Left cardiac atrium (tissue), 4 donors: ENCODE results near the gene HPN. TPM values are rescaled to one million over a fixed set of nuclear protein-coding genes. Genes with fewer than 3 reads are reported as not detected.
A peak's percentile ranks its signal among the peaks of the same experiment; 100 is the strongest.

Source experiments
- ATAC-seq, 2 donors: fragments of 200-7000 bp; cut with Tn5 transposase; one replicate each; pipeline ENCODE4 v1.9.1; 2020; ENCODE audit warnings: mild to moderate bottlenecking in 2 of 2, moderate library complexity in 2 of 2
- DNase-seq: peaks from one replicate; pipeline ENCODE4 v3.0.0-alpha.2; 2020
- intact Hi-C, 2 donors: fragments of 100-400 bp; cut with DNase I; formaldehyde crosslinking; loops; one replicate each; pipeline versions ENCODE4 v1.14.1 to v1.15.1; 2022 to 2023
- total RNA-seq, 2 donors: library from RNA; stranded (reverse); fragmentation: NEBNext Ultra II Directional; extraction: Animal tissue kit (Norgen Biotek cat#: 25700); gene quantifications; one replicate each; pipeline ENCODE4 v1.2.1, GENCODE V29; 2021
- donor health status: DM: no; HTN: yes; CAD: no.
- donor health status: DM: no; HTN: yes; CAD: no; lungs with severe emphysema.
- donor health status: DM: yes; HTN: yes; CAD: no.
- donor health status: Dilated cardiomyopathy.

Gene HPN
- total RNA-seq, 2 donors from 2014 or later = 5.6 to 7.2 TPM

GRCh38 chr19:35053667-35054293, 12.3 kb downstream of the HPN start:
- no peak for ATAC-seq
- no peak for DNase-seq
- intact Hi-C loops = no loop called here

GRCh38 chr19:35054626-35055025, 13.1 kb downstream of the HPN start:
- DNase-seq (no peak), ATAC-seq (no peak)
- intact Hi-C loops = no loop called here

DNA sequence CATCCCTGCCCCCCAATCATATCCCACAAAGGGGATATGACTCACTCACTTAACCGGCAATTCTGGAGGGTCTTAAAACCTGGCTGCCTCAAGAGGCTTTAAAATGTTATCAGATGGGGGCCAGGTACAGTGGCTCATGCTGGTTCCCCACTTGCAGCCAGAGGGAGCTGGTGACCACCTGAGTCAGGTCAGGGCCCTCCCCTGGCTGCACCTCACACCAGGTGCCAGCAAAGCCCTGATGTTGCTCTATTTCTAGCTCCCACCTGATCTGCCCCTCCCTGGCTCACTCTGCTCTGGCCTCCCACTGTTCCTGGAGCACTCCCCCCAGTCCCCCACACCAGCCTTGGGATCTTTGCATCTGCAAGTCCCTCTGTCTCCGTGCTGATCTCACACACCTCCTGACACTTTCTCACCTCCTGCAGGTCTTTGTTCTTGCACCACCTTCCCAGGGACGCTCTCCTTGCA, 14.2 kb downstream of the HPN start:
- ATAC-seq = peak in 1 of 2 donors; percentile 24
- no peak for DNase-seq
- intact Hi-C loops = no loop called here

- intact Hi-C loops = no loop called here
- ATAC-seq = no peak
- DNase-seq = no peak
Observed at GRCh38 chr19:35056513-35057063, 15.1 kb downstream of the HPN start.

DNA sequence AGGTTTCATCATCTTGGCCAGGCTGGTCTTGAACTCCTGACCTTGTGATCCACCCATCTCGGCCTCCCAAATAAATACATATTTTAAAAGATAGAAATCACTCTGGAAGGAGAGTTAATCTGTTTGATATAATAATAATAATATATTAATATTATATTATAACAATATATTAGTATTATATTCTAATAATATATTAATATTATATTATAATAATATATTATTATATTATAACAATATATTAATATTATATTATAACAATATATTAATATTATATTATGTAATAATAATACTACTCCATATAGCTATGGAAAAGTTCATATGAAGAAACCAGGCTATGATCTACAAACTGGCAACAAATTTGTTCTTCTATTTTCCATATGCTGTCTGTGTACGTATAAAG, 16.8 kb downstream of the HPN start:
- ATAC-seq (no peak), DNase-seq (no peak)
- intact Hi-C loops = no loop called here

DNA sequence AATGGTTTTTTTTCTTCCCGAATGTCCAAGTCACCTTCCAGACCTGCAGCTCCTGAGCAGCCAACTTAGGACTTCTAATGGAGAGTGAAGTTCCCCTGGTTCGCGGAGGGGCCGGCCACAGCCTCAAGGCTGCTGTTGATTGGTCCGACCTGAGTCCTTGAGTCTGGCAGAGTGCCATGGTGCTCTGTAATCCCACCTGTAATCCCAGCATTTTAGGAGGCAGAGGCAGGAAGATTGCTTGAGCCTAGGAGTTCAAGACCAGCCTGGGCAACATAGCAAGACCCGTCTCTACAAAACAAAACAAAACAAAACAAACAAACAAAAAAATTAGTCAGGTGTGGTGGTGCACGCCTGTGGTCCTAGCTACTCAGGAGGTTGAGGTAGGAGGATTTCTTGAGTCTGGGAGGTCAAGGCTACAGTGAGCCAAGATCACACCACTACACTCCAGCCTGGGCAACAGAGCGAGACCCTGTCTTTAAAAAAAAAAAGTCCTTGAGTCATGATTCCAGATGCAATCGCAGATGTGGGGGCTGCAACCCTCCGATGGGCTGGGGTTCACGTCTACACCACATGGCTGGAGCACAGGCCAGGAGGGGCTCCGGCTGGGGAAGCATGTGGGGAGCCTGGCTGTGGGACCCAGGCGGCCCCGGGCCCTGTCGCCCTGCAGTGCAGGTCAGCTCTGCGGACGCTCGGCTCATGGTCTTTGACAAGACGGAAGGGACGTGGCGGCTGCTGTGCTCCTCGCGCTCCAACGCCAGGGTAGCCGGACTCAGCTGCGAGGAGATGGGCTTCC, 17.7 kb downstream of the HPN start:
- DNase-seq = no peak
- intact Hi-C loops = no loop called here
- ATAC-seq = no peak

GRCh38 chr19:35059799-35060091, 18.2 kb downstream of the HPN start:
- intact Hi-C loops = loop anchor here in 1 of 2 donors (10.0 kb wide), 1 partner anchor 75 kb away; the partner anchor contains the start of genes FXYD1 and LGI4
- ATAC-seq (no peak), DNase-seq (no peak)

- intact Hi-C loops = loop anchor here in 1 of 2 donors (10.0 kb wide), 1 partner anchor 74 kb away; the partner anchor contains the start of genes FXYD1 and LGI4
- no peak for ATAC-seq
- DNase-seq = no peak
Observed at GRCh38 chr19:35060160-35060855, 18.8 kb downstream of the HPN start.

DNA sequence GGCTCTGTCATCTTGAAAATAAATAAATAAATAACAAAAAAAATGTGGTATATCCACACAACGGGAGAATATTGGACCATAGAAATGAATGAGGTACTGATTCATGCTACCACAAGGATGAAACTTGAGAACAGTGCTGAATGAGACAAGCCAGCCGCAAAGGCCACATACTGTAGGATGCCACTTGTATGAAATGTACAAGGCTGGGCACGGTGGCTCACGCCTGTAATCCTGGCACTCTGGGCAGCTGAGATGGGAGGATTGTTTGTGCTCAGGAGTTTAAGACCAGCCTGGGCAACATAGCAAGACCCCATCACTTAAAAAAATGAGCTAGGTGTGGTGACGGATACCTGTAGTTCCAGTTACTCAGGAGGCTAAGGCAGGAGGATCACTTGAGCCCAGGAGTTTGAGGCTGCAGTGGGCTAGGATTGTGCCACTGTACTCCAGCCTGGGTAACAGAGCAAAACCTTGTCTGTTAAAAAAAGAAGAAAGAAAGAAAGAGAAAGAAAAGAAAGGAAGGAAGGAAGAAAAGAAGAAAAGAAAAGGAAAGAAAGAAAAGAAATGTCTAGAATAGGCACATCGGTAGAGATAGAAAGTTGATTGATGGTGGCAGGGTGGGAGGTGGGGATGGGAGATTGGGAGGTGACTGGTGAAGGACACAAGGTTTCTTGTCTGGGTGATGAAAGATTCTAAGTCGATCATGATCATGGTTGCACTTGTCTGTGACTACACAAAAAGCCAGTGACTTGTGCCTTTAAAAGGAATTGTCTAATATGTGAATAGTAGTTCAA, 20.3 kb downstream of the HPN start:
- DNase-seq = no peak
- ATAC-seq = no peak
- intact Hi-C loops = loop anchor here in 1 of 2 donors (10.0 kb wide), 1 partner anchor 73 kb away; the partner anchor contains the start of genes FXYD1 and LGI4

GRCh38 chr19:35062942-35063341, 21.4 kb downstream of the HPN start:
- DNase-seq (no peak), ATAC-seq (no peak)
- intact Hi-C loops = loop anchor here in 1 of 2 donors (10.0 kb wide), 1 partner anchor 72 kb away; the partner anchor contains the start of genes FXYD1 and LGI4

DNA sequence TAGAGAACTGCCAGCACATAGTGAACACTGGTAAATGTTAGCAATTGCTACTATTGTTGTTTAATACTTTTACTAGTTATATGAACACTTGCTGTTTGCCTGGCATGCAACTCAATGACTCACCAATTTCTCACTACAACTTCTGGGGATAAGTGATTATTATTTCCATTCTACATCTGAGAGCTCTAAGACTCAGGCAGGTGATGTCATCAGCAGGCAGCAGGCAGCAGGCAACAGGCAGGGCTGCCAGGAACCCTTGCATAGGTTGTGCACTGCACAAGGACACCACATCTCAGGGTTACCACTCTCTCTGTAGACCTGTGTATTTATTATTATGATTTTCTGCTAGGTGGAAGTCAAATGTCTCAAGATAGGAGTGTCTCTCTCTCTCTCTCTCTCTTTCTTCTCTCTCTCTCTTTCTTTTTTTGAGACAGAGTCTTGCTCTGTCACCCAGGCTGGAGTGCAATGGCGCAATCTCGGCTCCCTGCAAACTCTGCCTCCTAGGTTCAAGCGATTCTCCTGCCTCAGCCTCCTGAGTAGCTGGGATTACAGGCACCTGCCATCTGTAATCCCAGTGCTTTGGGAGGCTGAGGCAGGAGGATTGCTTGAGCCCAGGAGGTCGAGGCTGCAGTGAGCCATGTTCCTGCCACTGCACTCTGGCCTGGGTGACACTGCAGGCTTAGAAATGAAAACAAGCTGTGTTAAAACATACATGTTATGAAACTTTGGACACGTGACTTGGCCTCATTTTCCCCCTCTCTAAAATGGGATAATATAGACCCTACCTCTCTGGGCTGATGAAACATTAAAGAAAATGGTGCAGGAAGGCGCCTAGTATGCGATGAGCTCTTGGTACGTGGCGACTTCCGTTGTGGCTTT, 22.7 kb downstream of the HPN start:
- peak in 1 of 2 donors; percentile 38 for ATAC-seq
- intact Hi-C loops = loop anchor here in 1 of 2 donors (10.0 kb wide), 1 partner anchor 71 kb away; the partner anchor contains the start of genes FXYD1 and LGI4

GRCh38 chr19:35065574-35065973, 24.1 kb downstream of the HPN start:
- no peak for ATAC-seq
- intact Hi-C loops = loop anchor here in 1 of 2 donors (10.0 kb wide), 1 partner anchor 69 kb away; the partner anchor contains the start of genes FXYD1 and LGI4
- no peak for DNase-seq

More for the DNA sequence above, 22.7 kb downstream of the HPN start:
- no peak for DNase-seq

- DNase-seq (no peak), ATAC-seq (no peak)
- intact Hi-C loops = loop anchor here in 1 of 2 donors (10.0 kb wide), 1 partner anchor 69 kb away; the partner anchor contains the start of genes FXYD1 and LGI4
Observed at GRCh38 chr19:35066121-35066520, 24.6 kb downstream of the HPN start.

- ATAC-seq = peak; percentile 87 to 88
- intact Hi-C loops = loop anchor here in 1 of 2 donors (10.0 kb wide), 1 partner anchor 68 kb away; the partner anchor contains the start of genes FXYD1 and LGI4
- peak; percentile 90 for DNase-seq
Observed at GRCh38 chr19:35066691-35067563, 25.4 kb downstream of the HPN start.

- intact Hi-C loops = loop anchor here in 1 of 2 donors (10.0 kb wide), 1 partner anchor 66 kb away; the partner anchor contains the start of genes FXYD1 and LGI4
- DNase-seq (no peak), ATAC-seq (no peak)
Observed at GRCh38 chr19:35068941-35069634, 27.6 kb downstream of the HPN start.

GRCh38 chr19:35069696-35070095, 28.2 kb downstream of the HPN start:
- intact Hi-C loops = loop anchor here in 1 of 2 donors (10.0 kb wide), 1 partner anchor 65 kb away; the partner anchor contains the start of genes FXYD1 and LGI4

More at GRCh38 chr19:35069696-35070095, 28.2 kb downstream of the HPN start:
- ATAC-seq (no peak), DNase-seq (no peak)
